Neural progenitor cell (in vitro differentiated cells): ENCODE data around the gene SNX7. TPM values are rescaled to one million over a fixed set of nuclear protein-coding genes. Genes with fewer than 3 reads are reported as not detected.
A peak's percentile ranks its signal among the peaks of the same experiment; 100 is the strongest.

Source experiments
- DNase-seq: peaks from one replicate; pipeline ENCODE4 v3.0.0-alpha.2; 2016; ENCODE audit warnings: low spot score
- H2AFZ ChIP-seq: fragments of 200-600 bp; sonication (generic); replicated peaks from 2 replicates; pipeline ENCODE4 v1.6.1; 2016; ENCODE audit warnings: antibody characterized with exemption
- H3F3A ChIP-seq: fragments of 200-600 bp; sonication (generic); 2 replicates; pipeline ENCODE4 v1.6.1; 2016; ENCODE audit warnings: antibody characterized with exemption, low read depth
- H3K27ac ChIP-seq: fragments of 200-600 bp; sonication (generic); 2 replicates; pipeline ENCODE4 v1.5.1; 2016; ENCODE audit warnings: mild to moderate bottlenecking
- H3K27me3 ChIP-seq: fragments of 200-600 bp; sonication (generic); 2 replicates; pipeline ENCODE4 v1.6.1; 2016; ENCODE audit warnings: mild to moderate bottlenecking, moderate library complexity
- H3K36me3 ChIP-seq: fragments of 200-600 bp; sonication (generic); 2 replicates; pipeline ENCODE4 v1.5.1; 2016
- H3K4me1 ChIP-seq: fragments of 200-600 bp; sonication (generic); 2 replicates; pipeline ENCODE4 v1.6.1; 2016; ENCODE audit warnings: mixed run types
- H3K4me2 ChIP-seq: fragments of 200-600 bp; sonication (generic); 2 replicates; pipeline ENCODE4 v1.6.1; 2016
- H3K4me3 ChIP-seq: fragments of 200-600 bp; sonication (generic); 2 replicates; pipeline ENCODE4 v1.5.1; 2016
- H3K79me2 ChIP-seq: fragments of 200-600 bp; sonication (generic); 2 replicates; pipeline ENCODE4 v1.6.1; 2016; ENCODE audit warnings: low read depth
- H3K9ac ChIP-seq: fragments of 200-600 bp; sonication (generic); 2 replicates; pipeline ENCODE4 v1.6.1; 2016
- H3K9me3 ChIP-seq: fragments of 200-600 bp; sonication (generic); 2 replicates; pipeline ENCODE4 v1.5.1; 2016; ENCODE audit warnings: low read depth
- H4K20me1 ChIP-seq: fragments of 200-600 bp; sonication (generic); 2 replicates; pipeline ENCODE4 v1.6.1; 2016; ENCODE audit warnings: low read depth
- H3K27ac Mint-ChIP-seq: 3 replicates; pipeline ENCODE4 v1.8.0; 2021; ENCODE audit warnings: mixed read lengths
- H3K27me3 Mint-ChIP-seq: 2 replicates; pipeline ENCODE4 v1.8.0; 2022; ENCODE audit warnings: low read depth, mild to moderate bottlenecking, inconsistent platforms, moderate library complexity, mixed read lengths; ENCODE audit not compliant: insufficient read depth
- H3K36me3 Mint-ChIP-seq: 3 replicates; pipeline ENCODE4 v1.8.0; 2021; ENCODE audit warnings: mixed read lengths
- H3K4me1 Mint-ChIP-seq: 3 replicates; pipeline ENCODE4 v1.8.0; 2021; ENCODE audit warnings: mixed read lengths
- H3K4me3 Mint-ChIP-seq: 3 replicates; pipeline ENCODE4 v1.8.0; 2021; ENCODE audit warnings: mild to moderate bottlenecking, moderate library complexity, mixed read lengths
- H3K9me3 Mint-ChIP-seq: 3 replicates; pipeline ENCODE4 v1.8.0; 2020; ENCODE audit warnings: mixed read lengths
- EZH2 ChIP-seq: fragments of 200-600 bp; sonication (generic); IDR thresholded peaks from 2 replicates; pipeline ENCODE4 v1.6.1; 2017; ENCODE audit warnings: antibody characterized with exemption, mild to moderate bottlenecking, moderate library complexity
- EZH2phosphoT487 ChIP-seq: fragments of 200-600 bp; sonication (generic); IDR thresholded peaks from 2 replicates; pipeline ENCODE4 v1.6.1; 2017; ENCODE audit warnings: antibody characterized with exemption
- total RNA-seq: library from RNA; depleted of rRNA; stranded (reverse); fragments of >200 nt; gene quantifications from 2 replicates; pipeline ENCODE4 v1.2.3, GENCODE V29; 2015; ENCODE audit warnings: low replicate concordance
- TF ChIP-seq, protein P1 (sequence below): fragments of 200-600 bp; sonication (generic); IDR thresholded peaks from 2 replicates; pipeline ENCODE4 v1.5.1; 2017; ENCODE audit warnings: antibody characterized with exemption, mild to moderate bottlenecking

The SNX7 gene
- total RNA-seq, 1 donor from 2014 or later = 46.7 TPM

DNA sequence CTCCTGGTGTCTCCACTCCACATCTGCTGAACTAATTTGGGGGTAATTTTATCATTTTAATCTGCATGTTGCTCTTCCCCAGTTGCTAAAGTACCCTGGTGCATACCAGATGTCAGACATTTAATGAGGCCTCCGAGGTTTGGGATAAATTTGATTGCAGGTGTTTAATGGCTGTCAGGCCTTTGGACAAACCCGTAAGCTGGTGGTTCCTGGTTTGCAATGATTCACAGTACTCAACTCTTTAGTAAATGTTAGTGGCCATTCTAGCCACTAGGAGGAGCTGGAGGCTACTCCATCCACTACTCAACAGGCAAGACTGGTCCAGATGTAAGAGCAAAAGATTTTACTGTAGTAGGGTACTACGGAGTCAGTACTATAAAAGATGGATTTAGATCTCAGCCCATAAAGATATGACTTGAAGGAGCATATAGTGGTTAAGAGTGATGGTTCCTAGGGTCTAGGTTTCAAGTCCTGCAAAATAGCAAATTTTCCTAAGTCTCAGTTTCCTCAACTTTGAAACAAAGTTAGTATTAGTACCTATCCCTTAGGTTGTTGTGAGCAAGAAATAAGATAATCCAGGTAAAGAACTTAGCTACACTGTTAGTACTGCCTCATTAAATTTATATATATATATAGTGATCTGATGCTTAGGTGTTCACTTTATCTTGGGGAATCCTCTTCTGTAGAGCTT is 132.8 kb downstream of the SNX7 start:
- Mint-ChIP-seq H3K4me3 (no peak overlapping the region), H3K36me3 (no peaks in the 10 kb centered on the region), H3K27ac (no peak overlapping the region), H3K27me3 (peaks cover 2% of the 10 kb centered on the region), H3K9me3 (no peaks in the 10 kb centered on the region), H3K4me1 (peaks cover 7% of the 10 kb centered on the region)
- H3K36me3 ChIP-seq = no peaks in the 10 kb centered on the region
- H3K4me3 ChIP-seq = no peak overlapping the region
- H3F3A ChIP-seq = no peaks in the 10 kb centered on the region
- no peak overlapping the region for H3K4me2 ChIP-seq
- H3K79me2 ChIP-seq = no peaks in the 10 kb centered on the region
- no peak overlapping the region for H3K9ac ChIP-seq
- TF ChIP-seq, protein P1, sequence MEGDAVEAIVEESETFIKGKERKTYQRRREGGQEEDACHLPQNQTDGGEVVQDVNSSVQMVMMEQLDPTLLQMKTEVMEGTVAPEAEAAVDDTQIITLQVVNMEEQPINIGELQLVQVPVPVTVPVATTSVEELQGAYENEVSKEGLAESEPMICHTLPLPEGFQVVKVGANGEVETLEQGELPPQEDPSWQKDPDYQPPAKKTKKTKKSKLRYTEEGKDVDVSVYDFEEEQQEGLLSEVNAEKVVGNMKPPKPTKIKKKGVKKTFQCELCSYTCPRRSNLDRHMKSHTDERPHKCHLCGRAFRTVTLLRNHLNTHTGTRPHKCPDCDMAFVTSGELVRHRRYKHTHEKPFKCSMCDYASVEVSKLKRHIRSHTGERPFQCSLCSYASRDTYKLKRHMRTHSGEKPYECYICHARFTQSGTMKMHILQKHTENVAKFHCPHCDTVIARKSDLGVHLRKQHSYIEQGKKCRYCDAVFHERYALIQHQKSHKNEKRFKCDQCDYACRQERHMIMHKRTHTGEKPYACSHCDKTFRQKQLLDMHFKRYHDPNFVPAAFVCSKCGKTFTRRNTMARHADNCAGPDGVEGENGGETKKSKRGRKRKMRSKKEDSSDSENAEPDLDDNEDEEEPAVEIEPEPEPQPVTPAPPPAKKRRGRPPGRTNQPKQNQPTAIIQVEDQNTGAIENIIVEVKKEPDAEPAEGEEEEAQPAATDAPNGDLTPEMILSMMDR = peak; percentile 86
- TF ChIP-seq EZH2phosphoT487 = no peak
- H3K4me1 ChIP-seq = no peaks in the 10 kb centered on the region
- no peaks in the 10 kb centered on the region for H3K9me3 ChIP-seq
- no peaks in the 10 kb centered on the region for H4K20me1 ChIP-seq
- no peak overlapping the region for H3K27ac ChIP-seq
- peak overlapping the region; percentile 52 for H2AFZ ChIP-seq
- DNase-seq = peak; percentile 72
- H3K27me3 ChIP-seq = no peaks in the 10 kb centered on the region

DNA sequence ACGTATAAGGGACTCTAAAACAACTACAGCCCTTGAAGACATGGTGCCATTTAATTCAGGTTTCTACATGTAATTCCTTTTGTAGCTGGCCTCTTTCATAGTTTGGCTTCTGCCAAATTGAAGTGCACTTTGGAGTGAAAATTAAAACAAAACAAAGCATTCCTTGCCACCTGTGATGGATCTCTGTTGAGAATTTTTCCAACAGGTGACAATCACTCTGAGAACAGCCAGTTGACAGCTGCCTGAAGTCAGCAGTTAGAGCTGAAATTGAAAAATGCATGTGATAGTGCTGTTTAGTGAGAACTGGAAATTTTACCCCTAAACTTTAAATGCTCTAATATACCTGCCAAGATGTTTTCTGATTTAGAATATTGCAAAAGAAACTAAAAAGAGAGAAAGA is 134.5 kb downstream of the SNX7 start:
- no peak for TF ChIP-seq EZH2phosphoT487
- TF ChIP-seq, protein P1 = no peak
- TF ChIP-seq EZH2 = no peak
- H3K4me3 ChIP-seq = no peak overlapping the region
- no peak overlapping the region for H3K9ac ChIP-seq
- H3K36me3 Mint-ChIP-seq = no peaks in the 10 kb centered on the region
- H3K27ac Mint-ChIP-seq = no peak overlapping the region
- peaks cover 2% of the 10 kb centered on the region for H3K27me3 Mint-ChIP-seq
- no peaks in the 10 kb centered on the region for H3K9me3 Mint-ChIP-seq
- no peaks in the 10 kb centered on the region for H3K36me3 ChIP-seq
- H3K4me2 ChIP-seq = no peak overlapping the region
- H3K27ac ChIP-seq = no peak overlapping the region
- no peak overlapping the region for H3K4me3 Mint-ChIP-seq
- no peaks in the 10 kb centered on the region for H3K4me1 ChIP-seq
- H2AFZ ChIP-seq = no peak overlapping the region
- no peaks in the 10 kb centered on the region for H3K79me2 ChIP-seq
- no peak for DNase-seq
- H3K4me1 Mint-ChIP-seq = peaks cover 7% of the 10 kb centered on the region
- H3F3A ChIP-seq = no peaks in the 10 kb centered on the region
- no peaks in the 10 kb centered on the region for H3K27me3 ChIP-seq
- H3K9me3 ChIP-seq = no peaks in the 10 kb centered on the region
- no peaks in the 10 kb centered on the region for H4K20me1 ChIP-seq

DNA sequence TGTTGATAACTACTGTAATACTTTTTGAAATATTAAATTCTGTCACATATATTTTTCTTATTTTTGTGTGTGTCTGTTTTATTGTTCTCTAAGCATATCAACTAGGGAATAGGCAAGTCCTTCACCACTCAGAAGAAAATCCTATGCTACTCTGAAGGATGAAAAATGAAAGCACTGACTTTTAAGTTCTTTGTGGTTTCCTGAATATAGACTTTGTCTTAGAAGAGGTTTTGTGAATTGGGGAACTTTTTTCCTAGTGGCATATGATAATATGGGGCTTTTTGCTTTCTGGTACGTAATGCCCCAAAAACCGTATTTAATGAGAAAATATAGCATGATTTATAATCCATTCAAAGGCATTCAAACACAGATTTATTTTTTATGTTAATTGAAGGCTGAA is 136.0 kb downstream of the SNX7 start:
- peaks cover 2% of the 10 kb centered on the region for H3K4me1 Mint-ChIP-seq

More for the DNA sequence above, 136.0 kb downstream of the SNX7 start:
- H3F3A ChIP-seq = no peaks in the 10 kb centered on the region
- H4K20me1 ChIP-seq = no peaks in the 10 kb centered on the region
- no peak overlapping the region for H3K4me3 ChIP-seq
- no peak for DNase-seq
- no peak overlapping the region for H3K27ac ChIP-seq
- no peak overlapping the region for H3K9ac ChIP-seq
- H3K4me2 ChIP-seq = no peak overlapping the region
- H3K27me3 Mint-ChIP-seq = no peaks in the 10 kb centered on the region
- H3K36me3 Mint-ChIP-seq = no peaks in the 10 kb centered on the region
- no peak for TF ChIP-seq EZH2
- TF ChIP-seq, protein P1 = no peak
- no peak for TF ChIP-seq EZH2phosphoT487
- no peak overlapping the region for H2AFZ ChIP-seq
- H3K36me3 ChIP-seq = no peaks in the 10 kb centered on the region
- H3K9me3 ChIP-seq = no peaks in the 10 kb centered on the region
- H3K27me3 ChIP-seq = no peaks in the 10 kb centered on the region
- no peaks in the 10 kb centered on the region for H3K79me2 ChIP-seq
- H3K9me3 Mint-ChIP-seq = no peaks in the 10 kb centered on the region
- H3K4me1 ChIP-seq = no peaks in the 10 kb centered on the region
- H3K4me3 Mint-ChIP-seq = no peak overlapping the region
- no peak overlapping the region for H3K27ac Mint-ChIP-seq
